ENCODE measurements around the gene ADGRG7. TPM values are rescaled to one million over a fixed set of nuclear protein-coding genes. Genes with fewer than 3 reads are reported as not detected.

ADGRG7 gene
- total and polyA plus RNA-seq, 8 donors, result 0.12 TPM; not detected in 7

DNA sequence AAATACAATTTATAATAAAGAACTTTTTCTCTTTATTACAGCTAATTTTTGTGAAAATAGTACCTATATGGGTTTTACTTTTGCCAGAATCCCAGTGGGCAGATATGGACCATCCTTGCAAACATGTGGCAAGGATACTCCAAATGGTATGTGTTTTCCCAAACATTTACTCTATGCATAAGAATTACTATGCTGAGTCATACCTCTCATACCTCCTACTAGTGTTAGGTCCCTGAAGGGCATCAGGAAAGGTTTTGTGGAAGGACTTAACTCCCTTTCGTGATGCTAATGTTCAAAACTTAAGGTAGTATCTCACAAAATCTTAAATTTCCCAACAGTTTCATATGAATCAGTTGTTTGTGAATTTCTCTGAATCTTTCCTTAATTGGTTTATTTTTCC, 21.3 kb downstream of the ADGRG7 start:
- H3K36me3 ChIP-seq, result no peaks in the 10 kb centered on the region
- ATAC-seq, result no peak
- no peak for DNase-seq
- H3K4me1 ChIP-seq, result peaks cover 0 to 6% (median 5%) of the 10 kb centered on the region in 3 donors
- TF ChIP-seq, protein P1, sequence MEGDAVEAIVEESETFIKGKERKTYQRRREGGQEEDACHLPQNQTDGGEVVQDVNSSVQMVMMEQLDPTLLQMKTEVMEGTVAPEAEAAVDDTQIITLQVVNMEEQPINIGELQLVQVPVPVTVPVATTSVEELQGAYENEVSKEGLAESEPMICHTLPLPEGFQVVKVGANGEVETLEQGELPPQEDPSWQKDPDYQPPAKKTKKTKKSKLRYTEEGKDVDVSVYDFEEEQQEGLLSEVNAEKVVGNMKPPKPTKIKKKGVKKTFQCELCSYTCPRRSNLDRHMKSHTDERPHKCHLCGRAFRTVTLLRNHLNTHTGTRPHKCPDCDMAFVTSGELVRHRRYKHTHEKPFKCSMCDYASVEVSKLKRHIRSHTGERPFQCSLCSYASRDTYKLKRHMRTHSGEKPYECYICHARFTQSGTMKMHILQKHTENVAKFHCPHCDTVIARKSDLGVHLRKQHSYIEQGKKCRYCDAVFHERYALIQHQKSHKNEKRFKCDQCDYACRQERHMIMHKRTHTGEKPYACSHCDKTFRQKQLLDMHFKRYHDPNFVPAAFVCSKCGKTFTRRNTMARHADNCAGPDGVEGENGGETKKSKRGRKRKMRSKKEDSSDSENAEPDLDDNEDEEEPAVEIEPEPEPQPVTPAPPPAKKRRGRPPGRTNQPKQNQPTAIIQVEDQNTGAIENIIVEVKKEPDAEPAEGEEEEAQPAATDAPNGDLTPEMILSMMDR (IDR thresholded peaks at IDR 0.05), result no peak
- H3K27ac ChIP-seq, result no peak overlapping the region
- intact Hi-C loops (cut with DNase I), result no loop called here
- no peak for FAIRE-seq
- peaks cover 0 to 4% (median 0%) of the 10 kb centered on the region in 4 donors for H3K27me3 ChIP-seq
- 94% methylated on average over 1 of the region's 1 CpG for WGBS, 2 donors
- H3K9me3 ChIP-seq, result no peaks in the 10 kb centered on the region
- no peak overlapping the region for H3K4me3 ChIP-seq

DNA sequence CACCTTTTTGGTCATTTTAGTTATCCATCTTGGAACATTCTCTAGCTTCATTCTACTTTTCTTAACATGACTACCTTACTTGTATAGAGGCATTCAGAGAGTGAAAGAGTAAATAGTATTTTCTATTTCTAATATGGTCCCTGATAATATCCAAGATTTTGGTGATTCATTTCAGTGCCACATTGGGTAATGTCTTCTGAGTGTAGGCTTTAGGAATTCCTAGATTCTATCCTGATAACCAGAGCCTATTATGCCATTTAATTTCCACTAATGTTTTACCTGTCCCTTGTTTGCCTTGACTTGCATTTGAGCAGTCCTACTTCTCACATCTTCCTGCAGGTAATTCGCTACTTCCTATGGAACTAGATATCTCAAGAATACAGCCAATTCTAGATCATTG, 21.8 kb downstream of the ADGRG7 start:
- peaks cover 0 to 7% (median 6%) of the 10 kb centered on the region in 3 donors for H3K4me1 ChIP-seq

DNA sequence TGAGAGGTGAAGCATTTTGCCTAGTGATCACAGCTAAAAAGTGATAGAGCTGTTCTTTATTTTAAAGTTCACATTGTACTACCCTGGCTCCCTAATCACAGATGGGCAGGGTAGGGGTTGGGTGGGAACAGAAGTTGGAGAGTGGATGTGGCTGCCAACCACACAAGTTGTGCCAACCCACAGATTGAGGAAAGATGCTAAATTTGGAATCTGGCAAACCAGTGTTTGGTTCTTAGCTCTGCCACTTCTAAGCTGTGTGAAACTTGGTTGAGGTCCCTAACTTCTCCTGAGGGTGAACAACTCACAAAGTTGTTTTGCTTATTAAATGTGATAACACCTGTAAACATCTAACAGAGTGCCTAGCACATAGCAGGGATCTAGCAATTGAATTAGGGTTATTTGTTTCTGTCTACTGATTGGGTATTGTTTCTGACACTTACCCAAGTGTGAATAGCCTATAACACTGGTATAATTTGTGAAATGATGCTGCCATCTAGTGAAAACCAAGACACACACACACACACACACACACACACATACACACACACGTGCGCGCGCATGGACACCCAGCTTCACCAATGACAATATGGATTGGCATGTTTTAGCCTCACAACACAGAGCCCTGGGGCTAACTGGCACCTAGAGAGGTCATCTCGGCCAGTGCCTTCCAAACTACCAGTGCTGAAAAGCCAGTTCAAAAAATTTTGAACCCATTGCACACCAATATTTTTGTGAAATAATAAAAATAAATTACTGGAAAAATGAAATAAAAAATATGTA, 25.3 kb downstream of the ADGRG7 start:
- DNase-seq (peak; percentile 41 to 65 (median 52)), ATAC-seq (peak; percentile 91 to 97 (median 93)), FAIRE-seq (no peak)

More for the DNA sequence above, 21.8 kb downstream of the ADGRG7 start:
- TF ChIP-seq, protein P1 (IDR thresholded peaks at IDR 0.05), result no peak
- DNase-seq (no peak), FAIRE-seq (no peak), ATAC-seq (no peak)
- Histone ChIP-seq H3K4me3 (no peak overlapping the region), H3K27ac (no peak overlapping the region), H3K27me3 (peaks cover 0 to 4% (median 0%) of the 10 kb centered on the region in 4 donors), H3K9me3 (no peaks in the 10 kb centered on the region), H3K36me3 (no peaks in the 10 kb centered on the region)
- intact Hi-C loops (cut with DNase I), result no loop called here
- 81 to 95% methylated on average over 1 of the region's 1 CpG for WGBS, 2 donors

DNA sequence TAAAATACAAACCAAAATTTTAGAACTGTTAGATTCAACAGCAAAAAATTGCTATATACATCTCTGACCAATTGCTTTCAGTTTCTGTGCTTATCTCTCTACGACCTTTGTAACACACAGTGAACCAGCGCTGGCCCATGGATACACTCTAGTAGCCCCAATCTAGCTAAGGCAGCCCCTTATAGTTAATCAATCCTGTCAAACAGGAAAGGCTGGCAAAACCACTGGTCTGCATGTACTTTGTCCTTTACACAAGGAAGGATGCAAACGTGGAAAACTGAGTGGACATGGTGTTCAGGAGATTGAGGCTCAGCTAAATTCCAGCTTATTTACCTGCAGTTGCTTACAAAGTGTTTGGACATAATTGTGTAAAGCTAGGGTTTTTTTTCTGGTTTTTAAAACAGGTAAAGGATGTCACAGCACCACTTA, 25.9 kb downstream of the ADGRG7 start:
- ATAC-seq, result peak; percentile 66 to 88 (median 82)
- FAIRE-seq, result no peak
- intact Hi-C loops (cut with DNase I), result no loop called here
- DNase-seq, result peak in 1 of 6 donors; percentile 20
- H3K36me3 ChIP-seq, result no peaks in the 10 kb centered on the region
- 8 to 12% methylated on average over 3 of the region's 3 CpGs for WGBS, 2 donors
- H3K27me3 ChIP-seq, result no peaks in the 10 kb centered on the region
- TF ChIP-seq, protein P1 (IDR thresholded peaks at IDR 0.05), result no peak
- no peaks in the 10 kb centered on the region for H3K9me3 ChIP-seq
- peak overlapping the region in 1 of 4 donors; percentile 15 for H3K4me3 ChIP-seq
- H3K27ac ChIP-seq, result no peak overlapping the region
- peaks cover 0 to 7% (median 6%) of the 10 kb centered on the region in 3 donors for H3K4me1 ChIP-seq

More for the DNA sequence above, 25.3 kb downstream of the ADGRG7 start:
- peaks cover 0 to 7% (median 6%) of the 10 kb centered on the region in 3 donors for H3K4me1 ChIP-seq
- H3K36me3 ChIP-seq, result no peaks in the 10 kb centered on the region
- no peaks in the 10 kb centered on the region for H3K27me3 ChIP-seq
- no peaks in the 10 kb centered on the region for H3K9me3 ChIP-seq
- peak overlapping the region in 1 of 4 donors; percentile 15 for H3K4me3 ChIP-seq
- TF ChIP-seq, protein P1 (IDR thresholded peaks at IDR 0.05), result no peak
- 32 to 43% methylated on average over 5 of the region's 5 CpGs for WGBS, 2 donors
- intact Hi-C loops (cut with DNase I), result no loop called here
- no peak overlapping the region for H3K27ac ChIP-seq

DNA sequence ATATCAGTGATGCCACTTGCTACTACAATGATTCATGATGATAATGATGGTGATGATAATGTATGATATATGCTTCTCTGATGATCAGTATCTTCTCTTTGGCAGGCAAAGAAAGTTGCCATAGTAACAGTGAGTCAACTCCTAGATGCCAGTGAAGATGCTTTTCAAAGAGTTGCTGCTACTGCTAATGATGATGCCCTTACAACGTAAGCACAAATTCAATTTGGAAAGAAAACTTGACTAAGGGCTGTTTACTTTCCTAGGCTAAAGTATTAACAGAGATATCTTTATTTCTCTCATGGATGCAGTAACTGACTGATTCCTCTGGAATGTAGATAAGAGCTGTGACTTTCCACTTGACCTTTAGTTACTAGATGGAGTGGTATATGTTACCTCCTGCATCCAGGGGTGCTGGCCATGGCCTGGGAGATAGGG, 27.8 kb downstream of the ADGRG7 start:
- intact Hi-C loops (cut with DNase I), result no loop called here

More for the DNA sequence above, 27.8 kb downstream of the ADGRG7 start:
- no peak for FAIRE-seq
- DNase-seq, result no peak
- Histone ChIP-seq H3K27me3 (no peaks in the 10 kb centered on the region), H3K27ac (no peak overlapping the region), H3K4me1 (peaks cover 0 to 7% (median 6%) of the 10 kb centered on the region in 3 donors), H3K36me3 (no peaks in the 10 kb centered on the region), H3K9me3 (no peaks in the 10 kb centered on the region), H3K4me3 (no peak overlapping the region)
- 46 to 48% methylated on average over 1 of the region's 1 CpG for WGBS, 2 donors
- no peak for ATAC-seq
- TF ChIP-seq, protein P1 (IDR thresholded peaks at IDR 0.05), result no peak

Measured in pancreas (tissue), 10 donors.